ENCODE data around the gene TFR2. TPM values are rescaled to one million over a fixed set of nuclear protein-coding genes. Genes with fewer than 3 reads are reported as not detected.

The TFR2 gene
- total RNA-seq, 1 experiment from 2014 or later, result 11.8 TPM

DNA sequence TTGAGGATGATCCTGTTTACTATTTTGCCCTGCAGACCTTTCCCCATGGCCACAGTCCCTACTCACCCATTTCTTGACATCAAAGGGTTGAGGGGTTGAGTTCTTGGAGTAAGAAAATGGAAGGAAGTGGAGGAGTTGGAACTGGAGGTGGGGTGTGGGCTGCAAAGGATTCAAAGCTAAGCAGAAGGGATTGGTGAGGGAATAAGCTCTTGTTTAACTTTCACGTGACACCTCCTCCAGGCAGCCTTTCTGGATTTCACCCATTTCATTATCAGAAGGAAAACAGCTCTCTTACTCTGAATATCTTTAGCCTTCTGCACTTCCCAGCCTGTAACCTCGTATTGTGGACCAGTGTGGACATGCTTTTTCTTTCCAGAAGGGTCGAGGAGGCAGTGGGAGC lies 15.3 kb downstream of the TFR2 start:
- no peaks in the 10 kb centered on the region for H3K36me3 ChIP-seq (ENCODE audit: control insufficient read depth in 1 of 2, insufficient read depth in 2 of 2, low read length in 2 of 2)
- peak overlapping the region; percentile 96; the same call in 1 of the 2 replicates for H3K9ac ChIP-seq (ENCODE audit: low read length)
- RAD21 ChIA-PET (ENCODE audit: low non-redundant PET in 1 of 2, low total read pairs in 2 of 2, uncharacterized antibody in 2 of 2, unreplicated experiment in 2 of 2), result interaction anchor here in 1 of 2 experiments (1.3 kb wide), 1 partner anchor 14 kb away, joined by 3 read pairs; the partner anchor contains the start of gene MOSPD3
- no TSS peak for BruUV-seq (replicated peaks)
- no peak for TF ChIP-seq SIN3A (IDR thresholded peaks at IDR 0.05; ENCODE audit: low read depth)
- no peak for TF ChIP-seq ZFX (IDR thresholded peaks at IDR 0.05)
- no peak for TF ChIP-seq POLR2A (IDR thresholded peaks at IDR 0.05; ENCODE audit: borderline replicate concordance, extremely low read depth, insufficient read depth, insufficient read length)
- no peak for TF ChIP-seq ELF1 (IDR thresholded peaks at IDR 0.05; ENCODE audit: borderline replicate concordance, low read depth)
- TF ChIP-seq SRF (IDR thresholded peaks at IDR 0.05; ENCODE audit: low read depth), result no peak
- TF ChIP-seq, protein P1, sequence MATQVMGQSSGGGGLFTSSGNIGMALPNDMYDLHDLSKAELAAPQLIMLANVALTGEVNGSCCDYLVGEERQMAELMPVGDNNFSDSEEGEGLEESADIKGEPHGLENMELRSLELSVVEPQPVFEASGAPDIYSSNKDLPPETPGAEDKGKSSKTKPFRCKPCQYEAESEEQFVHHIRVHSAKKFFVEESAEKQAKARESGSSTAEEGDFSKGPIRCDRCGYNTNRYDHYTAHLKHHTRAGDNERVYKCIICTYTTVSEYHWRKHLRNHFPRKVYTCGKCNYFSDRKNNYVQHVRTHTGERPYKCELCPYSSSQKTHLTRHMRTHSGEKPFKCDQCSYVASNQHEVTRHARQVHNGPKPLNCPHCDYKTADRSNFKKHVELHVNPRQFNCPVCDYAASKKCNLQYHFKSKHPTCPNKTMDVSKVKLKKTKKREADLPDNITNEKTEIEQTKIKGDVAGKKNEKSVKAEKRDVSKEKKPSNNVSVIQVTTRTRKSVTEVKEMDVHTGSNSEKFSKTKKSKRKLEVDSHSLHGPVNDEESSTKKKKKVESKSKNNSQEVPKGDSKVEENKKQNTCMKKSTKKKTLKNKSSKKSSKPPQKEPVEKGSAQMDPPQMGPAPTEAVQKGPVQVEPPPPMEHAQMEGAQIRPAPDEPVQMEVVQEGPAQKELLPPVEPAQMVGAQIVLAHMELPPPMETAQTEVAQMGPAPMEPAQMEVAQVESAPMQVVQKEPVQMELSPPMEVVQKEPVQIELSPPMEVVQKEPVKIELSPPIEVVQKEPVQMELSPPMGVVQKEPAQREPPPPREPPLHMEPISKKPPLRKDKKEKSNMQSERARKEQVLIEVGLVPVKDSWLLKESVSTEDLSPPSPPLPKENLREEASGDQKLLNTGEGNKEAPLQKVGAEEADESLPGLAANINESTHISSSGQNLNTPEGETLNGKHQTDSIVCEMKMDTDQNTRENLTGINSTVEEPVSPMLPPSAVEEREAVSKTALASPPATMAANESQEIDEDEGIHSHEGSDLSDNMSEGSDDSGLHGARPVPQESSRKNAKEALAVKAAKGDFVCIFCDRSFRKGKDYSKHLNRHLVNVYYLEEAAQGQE (IDR thresholded peaks at IDR 0.05; ENCODE audit: low read depth), result no peak
- no peak for TF ChIP-seq YY1 (IDR thresholded peaks at IDR 0.05; ENCODE audit: extremely low read depth, insufficient replicate concordance, low read depth, low read length)
- TF ChIP-seq, protein P2, sequence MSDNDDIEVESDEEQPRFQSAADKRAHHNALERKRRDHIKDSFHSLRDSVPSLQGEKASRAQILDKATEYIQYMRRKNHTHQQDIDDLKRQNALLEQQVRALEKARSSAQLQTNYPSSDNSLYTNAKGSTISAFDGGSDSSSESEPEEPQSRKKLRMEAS (IDR thresholded peaks at IDR 0.05), result no peak
- TF ChIP-seq CEBPB (IDR thresholded peaks at IDR 0.05; ENCODE audit: low read depth), result no peak
- TF ChIP-seq, protein P3, sequence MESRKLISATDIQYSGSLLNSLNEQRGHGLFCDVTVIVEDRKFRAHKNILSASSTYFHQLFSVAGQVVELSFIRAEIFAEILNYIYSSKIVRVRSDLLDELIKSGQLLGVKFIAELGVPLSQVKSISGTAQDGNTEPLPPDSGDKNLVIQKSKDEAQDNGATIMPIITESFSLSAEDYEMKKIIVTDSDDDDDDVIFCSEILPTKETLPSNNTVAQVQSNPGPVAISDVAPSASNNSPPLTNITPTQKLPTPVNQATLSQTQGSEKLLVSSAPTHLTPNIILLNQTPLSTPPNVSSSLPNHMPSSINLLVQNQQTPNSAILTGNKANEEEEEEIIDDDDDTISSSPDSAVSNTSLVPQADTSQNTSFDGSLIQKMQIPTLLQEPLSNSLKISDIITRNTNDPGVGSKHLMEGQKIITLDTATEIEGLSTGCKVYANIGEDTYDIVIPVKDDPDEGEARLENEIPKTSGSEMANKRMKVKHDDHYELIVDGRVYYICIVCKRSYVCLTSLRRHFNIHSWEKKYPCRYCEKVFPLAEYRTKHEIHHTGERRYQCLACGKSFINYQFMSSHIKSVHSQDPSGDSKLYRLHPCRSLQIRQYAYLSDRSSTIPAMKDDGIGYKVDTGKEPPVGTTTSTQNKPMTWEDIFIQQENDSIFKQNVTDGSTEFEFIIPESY (IDR thresholded peaks at IDR 0.05; ENCODE audit: extremely low read depth, insufficient replicate concordance, low read length), result no peak
- no peak for TF ChIP-seq ZNF274 (IDR thresholded peaks at IDR 0.05; ENCODE audit: low read depth, low read length)
- no peak overlapping the region for H2AFZ ChIP-seq (ENCODE audit: low read depth, low read length, poor library complexity, severe bottlenecking)
- H3K27ac ChIP-seq (ENCODE audit: low read depth, low read length), result no peak overlapping the region
- no peaks in the 10 kb centered on the region for H4K20me1 ChIP-seq (ENCODE audit: insufficient read depth)
- H3K79me2 ChIP-seq (ENCODE audit: insufficient read depth, low read length), result peaks cover 5% of the 10 kb centered on the region; the same call in 1 of the 2 replicates
- no peaks in the 10 kb centered on the region for H3K9me3 ChIP-seq (ENCODE audit: control insufficient read depth in 1 of 2, insufficient read depth in 1 of 2, low read depth in 1 of 2, low read length in 2 of 2)
- H3K4me1 ChIP-seq (ENCODE audit: control insufficient read depth in 1 of 2, insufficient read depth in 2 of 2, low read length in 2 of 2), result peaks cover 0 to 17% of the 10 kb centered on the region in 2 experiments; a peak in 3 of 4 replicates
- CTCF ChIA-PET, result interaction anchor here (1.2 kb wide), 1 partner anchor 9 kb away, joined by 3 read pairs; no protein-coding TSS in a partner anchor
- no peak for ATAC-seq
- H3K4me3 ChIP-seq (replicated peaks in 1 of 2; ENCODE audit: low read depth in 1 of 2, low read length in 2 of 2), result peak overlapping the region; percentile 18 to 89
- H3K9me2 ChIP-seq (ENCODE audit: insufficient read depth), result no peaks in the 10 kb centered on the region
- no peaks in the 10 kb centered on the region for H3K27me3 ChIP-seq (ENCODE audit: insufficient read depth, low read length)
- no peak for DNase-seq (ENCODE audit: low read depth, low spot score)
- POLR2A ChIA-PET, result interaction anchor here (0.7 to 1.2 kb wide), 3 partner anchors 14 to 1655 kb away, joined by 3 to 6 read pairs (median 3); partner anchors contain the start of gene MOSPD3
- intact Hi-C loops (cut with micrococcal nuclease), result no loop called here
- peak overlapping the region; percentile 100 for H3K4me2 ChIP-seq (ENCODE audit: low read length)

Measured in HCT116 (cell line).